HepG2 (cell line): ENCODE data around the gene INPP4B. TPM values are rescaled to one million over a fixed set of nuclear protein-coding genes. Genes with fewer than 3 reads are reported as not detected.

Source experiments
- ATAC-seq: fragments of 200-7000 bp; cut with Tn5 transposase; 3 replicates; pipeline ENCODE4 v1.9.1; 2020; ENCODE audit warnings: mild to moderate bottlenecking, moderate library complexity
- BruUV-seq: library from RNA; stranded (reverse); fragments of 400-500 nt; replicated peaks from 2 replicates; lab custom pipeline; 2021; lab: Mats Ljungman, UMichigan
- CTCF ChIA-PET: fragments of 300-600 bp; formaldehyde crosslinking; extraction: SDS; loops from one replicate; lab custom pipeline; 2021; ENCODE audit warnings: low total read pairs, inconsistent platforms, low intra/inter-chr PET ratio; lab: Yijun Ruan, JAX
- POLR2A ChIA-PET: fragments of 350-600 bp; sonication (Branson Sonifier 250); formaldehyde crosslinking; loops from one replicate; lab custom pipeline; 2020; ENCODE audit warnings: antibody characterized with exemption, inconsistent platforms; lab: Yijun Ruan, JAX
- DNase-seq: peaks from one replicate; pipeline ENCODE4 v3.0.0-alpha.2; 2015; ENCODE audit warnings: low spot score
- FAIRE-seq: peaks from 3 replicates; lab custom pipeline; 2011; peaks lifted over from hg19 to GRCh38; lab: Jason Lieb, UNC
- H2AFZ ChIP-seq: one replicate; pipeline ENCODE4 v1.6.1; 2011; ENCODE audit warnings: low read length, inconsistent platforms
- H3K27ac ChIP-seq: fragments of 300-600 bp; 3 replicates; pipeline ENCODE4 v1.8.0; 2011; ENCODE audit warnings: mixed run types, mild to moderate bottlenecking, mixed read lengths, low read length, inconsistent platforms; ENCODE audit not compliant: insufficient read depth; ENCODE audit errors: extremely low read length
- H3K27me3 ChIP-seq, 2 experiments: fragments of 200-600 bp in 1 of 2; 2 replicates in 1 of 2; 3 replicates in 1 of 2; pipeline versions ENCODE4 v1.6.0 to v1.8.0; 2011; ENCODE audit warnings: low read length in 2 of 2, mild to moderate bottlenecking in 2 of 2, moderate library complexity in 2 of 2, inconsistent platforms in 1 of 2; ENCODE audit not compliant: insufficient read depth in 2 of 2, control insufficient read depth in 1 of 2
- H3K36me3 ChIP-seq, 2 experiments: fragments of 200-600 bp in 1 of 2; replicated peaks in 1 of 2; 2 replicates in 1 of 2; 3 replicates in 1 of 2; pipeline versions ENCODE4 v1.5.1 to v1.8.0; 2011; ENCODE audit warnings: low read length in 2 of 2, inconsistent platforms in 1 of 2; ENCODE audit not compliant: insufficient read depth in 2 of 2, control insufficient read depth in 1 of 2
- H3K4me1 ChIP-seq: 2 replicates; pipeline ENCODE4 v1.5.1; 2012; ENCODE audit warnings: low read length, inconsistent platforms; ENCODE audit not compliant: insufficient read depth
- H3K4me2 ChIP-seq: 2 replicates; pipeline ENCODE4 v1.6.0; 2011; ENCODE audit warnings: low read depth, low read length, inconsistent platforms
- H3K4me3 ChIP-seq, 3 experiments: fragments of 200-600 bp in 1 of 3; sonication (generic), shearing (Covaris generic) in 1 of 3; replicated peaks in 1 of 3; 2 replicates each; pipeline ENCODE4 v1.5.1; 2011 to 2016; ENCODE audit warnings: low read length in 3 of 3, inconsistent platforms in 2 of 3, low read depth in 2 of 3, mild to moderate bottlenecking in 2 of 3, control low read depth in 1 of 3, mixed read lengths in 1 of 3; ENCODE audit not compliant: insufficient read depth in 1 of 3
- H3K79me2 ChIP-seq: one replicate; pipeline ENCODE4 v1.6.1; 2011; ENCODE audit warnings: low read length, inconsistent platforms; ENCODE audit not compliant: insufficient read depth
- H3K9ac ChIP-seq: 2 replicates; pipeline ENCODE4 v1.6.0; 2011; ENCODE audit warnings: mild to moderate bottlenecking, low read depth, low read length, inconsistent platforms; ENCODE audit not compliant: insufficient read depth
- H3K9me3 ChIP-seq: 2 replicates; pipeline ENCODE4 v1.5.1; 2012; ENCODE audit warnings: mild to moderate bottlenecking, low read length
- H4K20me1 ChIP-seq: 2 replicates; pipeline ENCODE4 v1.6.0; 2011; ENCODE audit warnings: inconsistent platforms, mild to moderate bottlenecking, low read length, moderate library complexity; ENCODE audit not compliant: insufficient read depth
- FOXA1 ChIP-seq, 2 experiments: fragments of 450-650 bp in 1 of 2; sonication (generic) in 1 of 2; formaldehyde crosslinking in 1 of 2; IDR thresholded peaks; 2 replicates each; pipeline versions ENCODE4 v1.4.0 to v1.6.1; 2016 to 2020; ENCODE audit warnings: missing genetic modification reagents in 1 of 2
- NKX3-1 ChIP-seq: sonication (generic); formaldehyde crosslinking; IDR thresholded peaks from 2 replicates; pipeline ENCODE4 v1.5.0; 2020; ENCODE audit warnings: missing genetic modification reagents
- SNAPC4 ChIP-seq: sonication (generic); formaldehyde crosslinking; IDR thresholded peaks from 2 replicates; pipeline ENCODE4 v1.4.0; 2020; ENCODE audit warnings: mild to moderate bottlenecking, missing genetic modification reagents
- SPEN ChIP-seq: sonication (generic); formaldehyde crosslinking; IDR thresholded peaks from 2 replicates; pipeline ENCODE4 v1.5.1; 2020; ENCODE audit warnings: low read depth, mild to moderate bottlenecking, missing genetic modification reagents
- ZNF329 ChIP-seq: sonication (generic); formaldehyde crosslinking; IDR thresholded peaks from 2 replicates; pipeline ENCODE4 v1.9.0; 2021; ENCODE audit warnings: low read depth, mild to moderate bottlenecking, missing genetic modification reagents
- ZNF383 ChIP-seq: sonication (generic); formaldehyde crosslinking; IDR thresholded peaks from 2 replicates; pipeline ENCODE4 v1.4.0; 2020; ENCODE audit warnings: missing genetic modification reagents, mild to moderate bottlenecking, borderline replicate concordance
- ZNF720 ChIP-seq: sonication (generic); formaldehyde crosslinking; IDR thresholded peaks from 2 replicates; pipeline ENCODE4 v1.4.0; 2020; ENCODE audit warnings: missing genetic modification reagents
- WGBS: methylation state at CpG from one replicate; pipeline ENCODE4 v1.1.6; 2017; ENCODE audit warnings: low lambda C conversion rate; 5-methylcytosine and 5-hydroxymethylcytosine counted together
- in situ Hi-C: cut with HindIII; loops from 2 replicates; pipeline ENCODE4 v1.10.0; 2017; ENCODE audit warnings: low pct_unique_long_range_greater_than_20kb; ENCODE audit not compliant: extremely low pct_ligation_motif_present
- intact Hi-C: fragments of 100-400 bp; cut with micrococcal nuclease; formaldehyde crosslinking; loops from one replicate; pipeline ENCODE4 v1.10.0; 2022; ENCODE audit not compliant: unreplicated experiment
- polyA plus RNA-seq, 8 experiments: library from polyadenylated mRNA; depleted of rRNA in 3 of 8; stranded (reverse) in 7 of 8; unstranded in 1 of 8; fragments of >200 nt; fragmentation: Illumina TruSeq in 4 of 8; extraction: Trizol in 4 of 8; gene quantifications; 2 replicates each; pipeline versions ENCODE4 v1.2.1 to v1.2.3, GENCODE V29; 2011 to 2016; ENCODE audit warnings: low read depth in 4 of 8, missing spikeins in 1 of 8, mixed read lengths in 1 of 8; ENCODE audit not compliant: insufficient read depth in 1 of 8
- total RNA-seq, 5 experiments: library from RNA; depleted of rRNA; stranded (reverse); fragments of >200 nt; fragmentation: Illumina TruSeq; extraction: Trizol; gene quantifications; 2 replicates each; pipeline ENCODE4 v1.2.3, GENCODE V29; 2016; ENCODE audit warnings: low read depth in 1 of 5
- TF ChIP-seq, protein P1 (sequence below): sonication (generic); formaldehyde crosslinking; IDR thresholded peaks from 2 replicates; pipeline ENCODE4 v1.8.0; 2022; ENCODE audit warnings: mild to moderate bottlenecking, missing genetic modification reagents; ENCODE audit not compliant: insufficient replicate concordance

Gene INPP4B
- total and polyA plus RNA-seq, 2 of the 13 experiments (the other 11 are each of a cell fraction or from before 2014, with no cell fraction given) = not detected

DNA sequence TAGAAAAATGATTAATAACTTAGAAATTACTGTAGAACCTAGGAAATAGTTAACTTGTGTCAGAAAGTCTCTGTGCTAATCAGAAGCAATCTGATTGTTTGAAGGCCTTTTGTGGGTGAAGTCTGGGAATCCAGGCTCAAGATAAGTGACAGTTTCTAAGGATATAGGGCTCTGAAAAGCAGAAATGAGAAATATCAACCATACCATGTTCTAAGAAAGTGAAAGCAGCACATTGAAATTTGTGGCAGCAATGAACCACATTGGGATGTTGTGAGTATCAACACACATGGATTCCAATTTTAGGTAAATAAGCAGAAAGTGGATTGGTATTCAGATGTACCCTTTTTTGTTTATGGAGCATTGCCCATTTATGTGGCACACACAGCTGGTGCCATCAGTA, 745.2 kb downstream of the INPP4B start (continued):
- TF ChIP-seq, protein P1, sequence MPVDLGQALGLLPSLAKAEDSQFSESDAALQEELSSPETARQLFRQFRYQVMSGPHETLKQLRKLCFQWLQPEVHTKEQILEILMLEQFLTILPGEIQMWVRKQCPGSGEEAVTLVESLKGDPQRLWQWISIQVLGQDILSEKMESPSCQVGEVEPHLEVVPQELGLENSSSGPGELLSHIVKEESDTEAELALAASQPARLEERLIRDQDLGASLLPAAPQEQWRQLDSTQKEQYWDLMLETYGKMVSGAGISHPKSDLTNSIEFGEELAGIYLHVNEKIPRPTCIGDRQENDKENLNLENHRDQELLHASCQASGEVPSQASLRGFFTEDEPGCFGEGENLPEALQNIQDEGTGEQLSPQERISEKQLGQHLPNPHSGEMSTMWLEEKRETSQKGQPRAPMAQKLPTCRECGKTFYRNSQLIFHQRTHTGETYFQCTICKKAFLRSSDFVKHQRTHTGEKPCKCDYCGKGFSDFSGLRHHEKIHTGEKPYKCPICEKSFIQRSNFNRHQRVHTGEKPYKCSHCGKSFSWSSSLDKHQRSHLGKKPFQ (CRISPR knock-in tag) = no peak

DNA sequence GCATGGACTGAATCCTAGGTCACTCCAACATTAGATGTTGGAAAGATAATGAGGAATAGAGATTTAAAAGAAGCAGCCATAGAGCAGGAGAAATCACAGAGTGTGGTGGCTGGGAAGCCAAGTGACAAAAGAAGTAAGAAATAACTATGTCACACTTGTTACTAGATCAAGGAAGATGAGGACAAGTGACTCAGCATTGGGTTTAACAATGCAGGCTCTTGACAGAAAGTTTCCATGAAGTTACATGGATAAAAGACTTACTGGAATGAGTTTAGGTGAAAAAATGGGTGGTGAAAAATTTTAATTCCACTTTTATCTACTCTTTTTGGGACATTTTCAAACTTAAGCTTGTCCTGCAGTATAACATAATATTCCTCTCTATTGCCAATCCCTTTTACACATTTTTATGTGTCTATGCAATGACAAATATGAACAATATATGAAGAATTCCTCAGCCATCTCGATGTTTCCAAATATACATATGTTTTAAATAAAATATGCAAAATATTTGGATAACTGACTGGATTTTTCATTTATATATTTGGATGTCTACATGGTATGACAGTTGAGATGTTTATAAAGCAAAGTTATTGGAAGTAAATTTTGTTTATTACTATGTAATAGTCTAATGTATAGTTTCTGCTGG, 747.1 kb downstream of the INPP4B start:
- H3K9me3 ChIP-seq = no peaks in the 10 kb centered on the region
- WGBS = 2% methylated on average over 1 of the region's 1 CpG
- H2AFZ ChIP-seq = no peak overlapping the region
- FAIRE-seq (no peak), DNase-seq (no peak), ATAC-seq (no peak)
- in situ Hi-C loops = no loop called here
- TF ChIP-seq ZNF720 (no peak), FOXA1 (IDR thresholded peaks at IDR 0.05) (no peak), FOXA1 (CRISPR knock-in tag; IDR thresholded peaks at IDR 0.05) (no peak), ZNF383 (CRISPR knock-in tag) (no peak), ZNF329 (no peak), NKX3-1 (no peak), SNAPC4 (CRISPR knock-in tag) (no peak), SPEN (CRISPR knock-in tag) (no peak)
- ChIA-PET POLR2A (no interaction called here), CTCF (no interaction called here)
- no peaks in the 10 kb centered on the region for H3K36me3 ChIP-seq
- H3K4me1 ChIP-seq = no peaks in the 10 kb centered on the region
- no peaks in the 10 kb centered on the region for H4K20me1 ChIP-seq
- H3K4me3 ChIP-seq = no peak overlapping the region
- intact Hi-C loops = no loop called here
- H3K79me2 ChIP-seq = no peaks in the 10 kb centered on the region
- no peak overlapping the region for H3K27ac ChIP-seq
- H3K9ac ChIP-seq = no peak overlapping the region
- H3K4me2 ChIP-seq = no peak overlapping the region
- BruUV-seq = no TSS peak
- no peaks in the 10 kb centered on the region for H3K27me3 ChIP-seq
